Measurements from ENCODE around the gene RANBP9. TPM values are rescaled to one million over a fixed set of nuclear protein-coding genes. Genes with fewer than 3 reads are reported as not detected.

The RANBP9 gene
- total and polyA plus RNA-seq, 2 of the 13 experiments (the other 11 are each of a cell fraction or from before 2014, with no cell fraction given) = 26.6 to 30.6 TPM

DNA sequence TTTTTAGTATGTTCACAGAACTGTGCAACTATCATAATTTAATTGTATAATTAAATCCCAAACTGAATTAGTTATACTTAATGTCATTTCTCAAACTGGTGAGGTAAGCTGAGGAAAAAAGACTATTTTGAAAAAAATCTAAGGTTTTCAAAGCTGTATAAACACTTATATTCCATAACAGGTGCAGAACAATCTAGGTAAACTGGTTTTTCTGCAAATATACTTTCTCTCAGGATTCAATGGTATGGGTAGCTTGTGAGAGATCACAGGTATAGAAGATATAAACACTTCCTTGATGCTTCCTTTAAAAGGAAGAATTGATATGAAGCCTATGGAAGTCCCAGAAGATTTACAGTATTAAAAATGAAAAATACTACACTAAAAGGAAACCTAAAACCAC lies 62.8 kb downstream of the RANBP9 start:
- H4K20me1 ChIP-seq (ENCODE audit: insufficient read depth, low read length) = no peaks in the 10 kb centered on the region
- no peaks in the 10 kb centered on the region for H3K4me1 ChIP-seq (ENCODE audit: insufficient read depth, low read length)
- intact Hi-C loops (cut with micrococcal nuclease; ENCODE audit: unreplicated experiment) = no loop called here
- ATAC-seq (no peak), DNase-seq (ENCODE audit: low spot score) (no peak), FAIRE-seq (no peak)
- H3K27me3 ChIP-seq (ENCODE audit: control insufficient read depth in 1 of 2, insufficient read depth in 2 of 2, low read length in 2 of 2) = no peaks in the 10 kb centered on the region
- TF ChIP-seq ZFP90 (CRISPR knock-in tag; IDR thresholded peaks at IDR 0.05; ENCODE audit: borderline replicate concordance) (no peak), KDM1A (CRISPR knock-in tag; IDR thresholded peaks at IDR 0.05) (no peak)
- no peak overlapping the region for H3K27ac ChIP-seq (ENCODE audit: extremely low read length, insufficient read depth, low read length)
- ChIA-PET POLR2A (interaction anchor here (1.0 kb wide), 2 partner anchors 60 to 74 kb away, joined by 3 read pairs; partner anchors contain the start of gene SIRT5), CTCF (ENCODE audit: low intra/inter-chr PET ratio, low total read pairs) (no interaction called here)
- H3K4me2 ChIP-seq (ENCODE audit: low read depth, low read length) = no peak overlapping the region
- no peaks in the 10 kb centered on the region for H3K9me3 ChIP-seq (ENCODE audit: low read length)
- H3K9ac ChIP-seq (ENCODE audit: insufficient read depth, low read depth, low read length) = no peak overlapping the region
- in situ Hi-C loops (cut with HindIII; ENCODE audit: extremely low pct_ligation_motif_present, low pct_unique_long_range_greater_than_20kb) = no loop called here
- no TSS peak for BruUV-seq (replicated peaks)
- H2AFZ ChIP-seq (ENCODE audit: low read length) = no peak overlapping the region
- no peak overlapping the region for H3K4me3 ChIP-seq (replicated peaks in 1 of 3; ENCODE audit: insufficient read depth in 1 of 3, low read depth in 2 of 3, low read length in 3 of 3)
- no peaks in the 10 kb centered on the region for H3K79me2 ChIP-seq (ENCODE audit: insufficient read depth, low read length)
- peaks cover 0 to 31% of the 10 kb centered on the region in 2 experiments; a peak in 3 of 5 replicates for H3K36me3 ChIP-seq (replicated peaks in 1 of 2; ENCODE audit: control insufficient read depth in 1 of 2, insufficient read depth in 2 of 2, low read length in 2 of 2)

DNA sequence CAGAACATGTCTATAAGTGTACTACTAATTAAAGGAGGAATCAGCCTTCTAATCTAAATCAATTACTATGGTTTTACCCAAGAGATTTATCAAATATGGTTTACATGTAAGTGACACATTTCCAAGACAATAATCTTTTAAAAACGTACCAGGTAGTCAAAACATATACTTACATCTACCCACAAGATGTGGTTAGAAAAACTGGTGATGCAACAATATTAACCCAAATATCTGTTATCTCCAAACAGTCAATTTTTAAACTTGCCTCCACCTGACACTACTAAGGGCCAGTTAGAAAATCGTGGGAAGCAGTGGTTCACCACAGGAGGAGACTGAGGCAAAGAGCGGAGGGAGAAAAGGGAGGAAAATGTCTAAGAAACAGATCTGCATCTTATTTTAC lies 68.5 kb downstream of the RANBP9 start:
- H3K9me3 ChIP-seq (ENCODE audit: low read length) = no peaks in the 10 kb centered on the region
- BruUV-seq (replicated peaks) = no TSS peak
- ChIA-PET CTCF (ENCODE audit: low intra/inter-chr PET ratio, low total read pairs) (no interaction called here), POLR2A (no interaction called here)
- in situ Hi-C loops (cut with HindIII; ENCODE audit: extremely low pct_ligation_motif_present, low pct_unique_long_range_greater_than_20kb) (no loop called here), intact Hi-C loops (cut with micrococcal nuclease; ENCODE audit: unreplicated experiment) (loop anchor here (5.0 kb wide), 1 partner anchor 34 kb away; no protein-coding TSS in a partner anchor)
- DNase-seq (ENCODE audit: low spot score) (no peak), ATAC-seq (no peak), FAIRE-seq (no peak)
- H2AFZ ChIP-seq (ENCODE audit: low read length) = no peak overlapping the region
- WGBS (ENCODE audit: low lambda C conversion rate) = 91% methylated on average over 3 of the region's 3 CpGs
- H4K20me1 ChIP-seq (ENCODE audit: insufficient read depth, low read length) = no peaks in the 10 kb centered on the region
- TF ChIP-seq ATF7 (IDR thresholded peaks at IDR 0.05) (0 out of 2 replicates have a peak, but pooled peaks have one; percentile 3), ATF7 (CRISPR knock-in tag; IDR thresholded peaks at IDR 0.05) (no peak), FOXP1 (IDR thresholded peaks at IDR 0.05) (no peak), FOXP1 (CRISPR knock-in tag; IDR thresholded peaks at IDR 0.05) (no peak), CEBPB (IDR thresholded peaks at IDR 0.05; ENCODE audit: borderline replicate concordance, low read depth, low read length) (0 out of 2 replicates have a peak, but pooled peaks have one; percentile 30)
- H3K36me3 ChIP-seq (replicated peaks in 1 of 2; ENCODE audit: control insufficient read depth in 1 of 2, insufficient read depth in 2 of 2, low read length in 2 of 2) = peaks cover 8 to 45% of the 10 kb centered on the region in 2 experiments
- no peaks in the 10 kb centered on the region for H3K27me3 ChIP-seq (ENCODE audit: control insufficient read depth in 1 of 2, insufficient read depth in 2 of 2, low read length in 2 of 2)
- no peak overlapping the region for H3K4me2 ChIP-seq (ENCODE audit: low read depth, low read length)
- H3K9ac ChIP-seq (ENCODE audit: insufficient read depth, low read depth, low read length) = no peak overlapping the region
- H3K4me3 ChIP-seq (replicated peaks in 1 of 3; ENCODE audit: insufficient read depth in 1 of 3, low read depth in 2 of 3, low read length in 3 of 3) = no peak overlapping the region
- H3K27ac ChIP-seq (ENCODE audit: extremely low read length, insufficient read depth, low read length) = no peak overlapping the region
- peaks cover 3% of the 10 kb centered on the region for H3K4me1 ChIP-seq (ENCODE audit: insufficient read depth, low read length)
- H3K79me2 ChIP-seq (ENCODE audit: insufficient read depth, low read length) = no peaks in the 10 kb centered on the region
